SK-N-SH (cell line): ENCODE measurements around the gene ZNF438.

ENCODE experiments used
- CHD2 ChIP-seq: fragments of 150-350 bp; IDR thresholded peaks from 2 replicates; pipeline ENCODE4 v1.6.1; 2018; ENCODE audit warnings: low read length; ENCODE audit not compliant: partially characterized antibody
- MAX ChIP-seq: IDR thresholded peaks from 2 replicates; pipeline ENCODE4 v1.4.0; 2012; ENCODE audit warnings: low read depth
- RFX5 ChIP-seq: IDR thresholded peaks from 2 replicates; pipeline ENCODE4 v1.6.1; 2012; ENCODE audit warnings: mild to moderate bottlenecking, improper control_type of control experiment, low read length
- TAF1 ChIP-seq: IDR thresholded peaks from 2 replicates; pipeline ENCODE4 v1.6.1; 2012; ENCODE audit warnings: low read depth, mild to moderate bottlenecking, low read length, moderate library complexity, borderline replicate concordance
- YY1 ChIP-seq: IDR thresholded peaks from 2 replicates; pipeline ENCODE4 v1.4.0; 2012; ENCODE audit warnings: low read depth, mild to moderate bottlenecking
- TF ChIP-seq, protein P1 (sequence below): fragments of 200-600 bp; sonication (generic); IDR thresholded peaks from 2 replicates; pipeline ENCODE4 v1.6.1; 2017; ENCODE audit warnings: antibody characterized with exemption, mild to moderate bottlenecking, moderate library complexity
- TF ChIP-seq, protein P2 (sequence below): IDR thresholded peaks from 2 replicates; pipeline ENCODE4; 2012

- TF ChIP-seq TAF1 (no peak), RFX5 (no peak), MAX (no peak), CHD2 (no peak), YY1 (no peak)
- TF ChIP-seq, protein P1, sequence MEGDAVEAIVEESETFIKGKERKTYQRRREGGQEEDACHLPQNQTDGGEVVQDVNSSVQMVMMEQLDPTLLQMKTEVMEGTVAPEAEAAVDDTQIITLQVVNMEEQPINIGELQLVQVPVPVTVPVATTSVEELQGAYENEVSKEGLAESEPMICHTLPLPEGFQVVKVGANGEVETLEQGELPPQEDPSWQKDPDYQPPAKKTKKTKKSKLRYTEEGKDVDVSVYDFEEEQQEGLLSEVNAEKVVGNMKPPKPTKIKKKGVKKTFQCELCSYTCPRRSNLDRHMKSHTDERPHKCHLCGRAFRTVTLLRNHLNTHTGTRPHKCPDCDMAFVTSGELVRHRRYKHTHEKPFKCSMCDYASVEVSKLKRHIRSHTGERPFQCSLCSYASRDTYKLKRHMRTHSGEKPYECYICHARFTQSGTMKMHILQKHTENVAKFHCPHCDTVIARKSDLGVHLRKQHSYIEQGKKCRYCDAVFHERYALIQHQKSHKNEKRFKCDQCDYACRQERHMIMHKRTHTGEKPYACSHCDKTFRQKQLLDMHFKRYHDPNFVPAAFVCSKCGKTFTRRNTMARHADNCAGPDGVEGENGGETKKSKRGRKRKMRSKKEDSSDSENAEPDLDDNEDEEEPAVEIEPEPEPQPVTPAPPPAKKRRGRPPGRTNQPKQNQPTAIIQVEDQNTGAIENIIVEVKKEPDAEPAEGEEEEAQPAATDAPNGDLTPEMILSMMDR = no peak
- TF ChIP-seq, protein P2, sequence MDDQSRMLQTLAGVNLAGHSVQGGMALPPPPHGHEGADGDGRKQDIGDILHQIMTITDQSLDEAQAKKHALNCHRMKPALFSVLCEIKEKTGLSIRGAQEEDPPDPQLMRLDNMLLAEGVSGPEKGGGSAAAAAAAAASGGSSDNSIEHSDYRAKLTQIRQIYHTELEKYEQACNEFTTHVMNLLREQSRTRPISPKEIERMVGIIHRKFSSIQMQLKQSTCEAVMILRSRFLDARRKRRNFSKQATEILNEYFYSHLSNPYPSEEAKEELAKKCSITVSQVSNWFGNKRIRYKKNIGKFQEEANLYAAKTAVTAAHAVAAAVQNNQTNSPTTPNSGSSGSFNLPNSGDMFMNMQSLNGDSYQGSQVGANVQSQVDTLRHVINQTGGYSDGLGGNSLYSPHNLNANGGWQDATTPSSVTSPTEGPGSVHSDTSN = no peak
These were observed 154.6 kb downstream of the ZNF438 start for GRCh38 chr10:30877111-30877510.
